ENCODE results near the gene B4GALNT2.
"Not testable (repeated sequence)": the region's sequence is repeated elsewhere in the genome, so short reads cannot be mapped to it uniquely, and the experiment has no call there.

The B4GALNT2 gene, protein sequence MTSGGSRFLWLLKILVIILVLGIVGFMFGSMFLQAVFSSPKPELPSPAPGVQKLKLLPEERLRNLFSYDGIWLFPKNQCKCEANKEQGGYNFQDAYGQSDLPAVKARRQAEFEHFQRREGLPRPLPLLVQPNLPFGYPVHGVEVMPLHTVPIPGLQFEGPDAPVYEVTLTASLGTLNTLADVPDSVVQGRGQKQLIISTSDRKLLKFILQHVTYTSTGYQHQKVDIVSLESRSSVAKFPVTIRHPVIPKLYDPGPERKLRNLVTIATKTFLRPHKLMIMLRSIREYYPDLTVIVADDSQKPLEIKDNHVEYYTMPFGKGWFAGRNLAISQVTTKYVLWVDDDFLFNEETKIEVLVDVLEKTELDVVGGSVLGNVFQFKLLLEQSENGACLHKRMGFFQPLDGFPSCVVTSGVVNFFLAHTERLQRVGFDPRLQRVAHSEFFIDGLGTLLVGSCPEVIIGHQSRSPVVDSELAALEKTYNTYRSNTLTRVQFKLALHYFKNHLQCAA

DNA sequence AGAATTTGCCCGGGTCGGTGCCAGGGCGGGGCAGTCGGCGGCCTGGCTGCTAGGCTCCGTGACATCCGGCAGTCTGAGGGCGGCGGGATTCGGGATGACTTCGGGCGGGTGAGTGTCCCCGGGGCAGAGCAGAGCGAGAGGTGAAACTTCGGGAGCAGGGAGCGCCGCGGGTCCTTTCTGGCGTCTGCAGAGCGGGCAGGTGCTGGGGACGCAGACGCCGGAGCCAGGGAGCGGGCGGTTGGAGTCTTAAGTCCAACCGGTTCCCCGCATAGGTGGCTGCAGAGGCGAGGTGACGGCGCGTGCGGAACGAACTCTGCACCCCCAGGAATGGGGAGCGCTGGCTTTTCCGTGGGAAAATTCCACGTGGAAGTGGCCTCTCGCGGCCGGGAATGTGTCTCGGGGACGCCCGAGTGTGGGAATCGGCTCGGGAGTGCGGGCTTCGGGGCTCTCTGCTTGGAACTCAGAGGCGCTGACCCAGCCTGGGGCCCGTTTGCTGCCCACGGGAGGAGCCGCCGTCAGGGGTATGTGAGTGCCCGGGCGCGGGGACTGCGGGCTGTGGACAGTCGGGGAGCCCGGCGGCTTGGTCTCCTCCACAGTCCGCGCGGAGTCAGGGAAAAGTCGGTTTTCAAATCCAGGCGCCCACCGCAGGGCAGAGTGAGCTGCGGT, at the start of gene B4GALNT2:
B4GALNT2 (plus strand) TSS at position 71 of the 666 bp plus-strand sequence; CDS start at position 95, 24 bp downstream.
- no peak for DNase-seq (ENCODE audit: low read depth)

DNA sequence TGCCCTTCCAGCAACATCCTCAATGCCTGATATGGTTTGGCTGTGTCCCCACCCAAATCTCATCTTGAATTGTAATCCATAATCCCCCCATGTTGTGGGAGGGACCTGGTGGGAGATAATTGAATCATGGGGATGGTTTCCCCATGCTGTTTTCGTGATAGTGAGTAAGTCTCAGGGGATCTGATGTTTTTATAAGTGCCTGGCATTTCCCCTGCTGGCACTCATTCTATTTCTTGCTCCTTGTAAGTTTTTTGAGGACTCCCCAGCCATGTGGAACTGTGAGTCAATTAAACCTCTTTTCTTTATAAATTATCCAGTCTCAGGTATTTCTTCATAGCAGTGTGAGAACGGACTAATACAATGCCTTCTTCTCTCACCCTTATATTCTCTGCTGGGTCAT, 47.5 kb upstream of the B4GALNT2 start:
- not testable (repeated sequence) for DNase-seq (ENCODE audit: low read depth)

DNA sequence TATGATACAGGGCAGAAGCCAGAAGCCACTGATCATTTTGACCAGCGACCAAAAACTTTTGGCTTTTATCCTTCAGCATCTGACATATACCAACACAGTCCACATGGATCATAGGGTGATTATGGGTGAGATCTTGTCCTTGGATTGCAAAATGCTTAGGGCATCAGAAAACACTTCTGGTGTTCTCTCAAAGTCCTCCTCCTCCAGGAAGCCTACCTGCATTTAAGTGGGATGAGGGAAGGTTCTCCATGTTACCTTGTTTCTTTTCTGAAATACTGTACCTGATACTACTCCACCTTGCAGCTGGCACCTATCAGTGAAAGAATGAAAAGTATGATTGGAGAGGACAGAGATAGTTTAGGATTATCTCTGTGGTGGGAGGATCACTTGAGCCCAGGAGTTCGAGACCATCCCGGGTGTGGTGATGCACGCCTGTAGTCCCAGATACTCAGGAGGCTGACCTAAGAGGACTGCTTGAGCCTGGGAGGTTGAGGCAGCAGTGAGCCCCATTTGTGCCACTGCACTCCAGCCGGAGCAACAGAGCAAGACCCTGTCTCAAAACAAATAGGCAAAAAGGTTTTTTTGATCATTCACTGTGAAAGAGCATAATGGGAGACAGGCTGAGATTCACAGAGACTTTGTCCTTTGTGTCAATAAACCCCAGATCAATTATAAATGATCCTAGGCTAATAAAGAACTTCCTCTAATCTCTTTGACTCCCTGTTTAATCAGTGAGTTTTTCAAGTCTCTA, 46.8 kb upstream of the B4GALNT2 start:
- no peak for DNase-seq (ENCODE audit: low read depth)

DNA sequence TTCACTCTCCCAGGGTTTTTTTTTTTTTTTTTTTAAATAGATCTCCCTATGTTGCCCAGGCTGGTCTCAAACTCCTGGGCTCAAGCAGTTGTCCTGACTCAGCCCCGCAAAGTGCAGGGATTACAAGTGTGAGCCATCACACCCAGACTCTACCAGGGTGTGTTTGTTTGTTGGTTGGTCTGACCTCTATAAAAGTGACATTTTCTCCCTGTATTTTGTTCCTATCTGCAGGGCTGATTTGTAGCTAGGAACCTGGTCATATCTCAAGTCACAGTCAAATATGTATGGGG, 46.3 kb upstream of the B4GALNT2 start:
- no peak for DNase-seq (ENCODE audit: low read depth)

DNA sequence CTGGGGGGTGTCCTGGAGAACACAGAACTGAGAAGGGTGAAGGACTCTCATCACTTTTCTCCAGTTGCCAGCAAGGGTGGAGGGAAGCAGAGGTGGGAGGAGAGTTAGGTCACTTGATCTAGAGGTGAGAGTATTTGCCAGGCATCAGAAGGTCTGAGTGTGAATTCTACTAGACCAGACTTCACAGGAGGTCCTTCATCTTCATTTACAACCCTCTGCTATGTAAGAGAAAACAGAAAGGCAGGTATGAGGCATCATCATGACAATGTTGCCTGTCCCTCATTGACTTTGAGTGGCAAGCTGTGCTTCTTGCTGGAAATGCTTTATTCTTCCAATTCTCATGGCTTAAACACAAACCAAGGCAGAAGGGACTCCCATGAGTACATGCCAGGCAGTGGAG, 45.9 kb upstream of the B4GALNT2 start:
- no peak for DNase-seq (ENCODE audit: low read depth)

DNA sequence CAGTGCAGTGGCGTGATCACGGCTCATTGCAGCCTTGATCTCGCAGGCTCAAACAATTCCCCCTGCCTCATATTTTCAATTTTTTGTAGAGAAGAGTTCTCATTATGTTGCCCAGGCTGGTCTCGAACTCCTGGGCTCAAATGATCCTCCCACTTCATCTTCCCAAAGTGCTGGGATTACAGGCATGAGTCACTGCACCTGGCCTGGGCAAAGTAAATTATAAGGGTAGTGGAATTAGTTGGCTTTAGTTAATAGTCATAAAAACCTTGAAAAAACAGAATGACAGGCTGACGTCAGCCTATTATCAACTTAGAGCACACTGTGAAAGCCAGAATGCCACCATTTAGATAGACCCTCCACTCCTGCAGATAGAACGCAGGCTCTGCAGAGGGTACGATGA, 43.5 kb upstream of the B4GALNT2 start:
- no peak for DNase-seq (ENCODE audit: low read depth)

DNA sequence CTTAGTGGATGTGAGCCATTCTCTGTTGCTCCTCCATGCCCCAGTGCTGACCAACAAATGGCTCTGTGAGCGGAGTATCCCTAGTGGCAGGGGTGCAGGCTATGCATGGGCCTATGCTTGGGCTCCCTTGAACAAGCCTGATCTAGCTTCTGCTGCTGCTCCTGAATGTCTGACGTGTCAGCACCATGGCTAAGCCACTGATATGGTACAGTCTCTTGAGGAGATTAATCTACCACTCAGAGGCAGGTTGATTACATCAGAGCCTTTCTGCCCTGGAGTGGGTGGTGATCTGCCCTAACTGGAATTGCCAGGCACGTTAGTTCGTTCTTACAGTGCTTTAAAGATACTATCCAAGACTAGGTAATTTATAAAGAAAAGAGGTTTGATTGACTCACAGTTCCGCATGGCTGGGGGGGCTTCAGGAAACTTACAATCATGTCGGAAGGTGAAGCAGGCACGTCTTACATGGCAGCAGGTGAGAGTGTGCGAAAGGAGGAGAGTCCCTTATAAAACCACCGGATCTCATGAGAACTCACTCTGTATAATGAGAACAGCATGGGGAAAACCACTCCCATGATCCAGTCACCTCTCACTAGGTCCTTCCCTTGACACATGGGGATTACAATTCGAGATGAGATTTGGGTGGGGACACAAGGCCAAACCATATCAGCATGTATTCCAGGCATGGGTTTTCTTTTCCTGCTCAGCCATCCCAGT, 41.5 kb upstream of the B4GALNT2 start:
- DNase-seq (ENCODE audit: low read depth) = peak; percentile 89

DNA sequence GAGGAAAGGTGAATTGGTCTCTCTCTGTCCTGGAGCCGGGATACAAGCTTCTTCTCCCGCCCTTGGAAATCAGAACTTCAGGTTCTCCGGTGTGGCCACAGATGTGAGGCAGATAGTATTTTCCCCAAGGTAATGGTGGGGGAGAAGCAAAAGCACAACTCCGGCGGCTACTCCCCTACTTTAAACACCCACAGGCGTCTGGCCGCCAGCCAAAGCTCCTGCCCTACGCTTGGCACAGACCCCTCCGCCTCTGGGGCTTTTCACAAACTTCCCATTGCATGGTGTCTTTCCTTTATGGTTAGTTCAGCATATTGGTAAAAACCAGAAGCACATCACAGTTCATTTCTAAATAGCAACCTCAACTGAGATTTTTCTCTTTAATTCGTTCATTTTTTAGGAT, 39.4 kb upstream of the B4GALNT2 start:
- DNase-seq (ENCODE audit: low read depth) = no peak

DNA sequence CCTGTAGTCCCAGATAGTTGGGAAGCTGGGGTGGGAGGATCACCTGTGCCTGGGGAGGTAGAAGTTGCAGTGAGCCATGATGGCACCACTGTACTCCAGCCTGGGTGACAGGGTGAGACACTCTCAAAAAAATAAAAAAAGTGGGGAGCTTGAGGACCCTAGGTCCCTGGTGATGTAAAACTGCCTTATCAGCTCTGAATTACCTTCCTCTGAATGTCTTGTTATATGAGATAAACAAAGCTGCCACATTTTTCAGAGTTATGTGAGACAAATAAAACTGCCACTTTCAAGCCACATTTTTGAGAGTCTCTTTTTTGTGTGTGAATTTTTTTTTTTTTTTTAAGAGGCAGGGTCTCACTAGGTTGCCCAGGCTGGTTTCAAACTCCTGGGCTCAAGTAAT, 32.0 kb upstream of the B4GALNT2 start:
- no peak for DNase-seq (ENCODE audit: low read depth)

DNA sequence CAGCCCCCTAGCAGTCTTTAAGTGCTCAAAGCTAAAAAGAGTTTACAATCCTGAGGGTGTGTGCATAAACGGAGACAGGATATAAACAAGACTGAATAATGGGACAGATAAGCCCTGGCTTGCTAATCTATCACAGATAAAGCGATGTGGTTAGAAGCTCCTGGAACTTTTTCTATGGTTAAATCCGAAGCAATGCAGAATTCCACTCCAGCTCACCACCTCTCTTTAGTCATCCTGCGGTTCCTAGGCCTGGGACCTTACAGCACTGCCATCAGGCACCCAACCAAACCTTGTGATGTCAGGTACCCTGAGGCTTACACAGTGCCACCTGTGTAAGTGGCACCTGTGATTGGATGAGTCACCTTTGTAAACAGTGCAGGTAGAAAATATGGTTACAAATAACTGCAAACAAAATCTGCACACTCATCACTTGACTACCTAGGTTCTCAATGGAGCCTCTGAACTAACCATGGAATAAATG, 31.5 kb upstream of the B4GALNT2 start:
- DNase-seq (ENCODE audit: low read depth) = peak; percentile 98

DNA sequence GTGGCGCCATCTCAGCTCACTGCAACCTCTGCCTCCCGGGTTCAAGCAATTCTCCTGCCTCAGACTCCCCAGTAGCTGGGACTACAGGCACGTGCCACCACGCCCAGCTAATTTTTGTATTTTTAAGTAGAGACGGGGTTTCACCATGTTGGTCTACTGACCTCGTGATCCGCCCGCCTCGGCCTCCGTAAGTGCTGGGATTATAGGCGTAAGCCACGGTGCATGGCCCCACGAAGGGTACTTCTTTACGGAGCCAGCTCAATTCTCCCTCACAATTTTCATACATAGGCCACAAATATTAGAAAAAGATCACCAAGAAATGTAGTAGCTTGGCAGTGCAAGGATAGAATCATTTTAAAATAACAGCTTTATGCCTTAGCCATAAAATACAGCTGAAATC, 29.2 kb upstream of the B4GALNT2 start:
- not testable (repeated sequence) for DNase-seq (ENCODE audit: low read depth)

DNA sequence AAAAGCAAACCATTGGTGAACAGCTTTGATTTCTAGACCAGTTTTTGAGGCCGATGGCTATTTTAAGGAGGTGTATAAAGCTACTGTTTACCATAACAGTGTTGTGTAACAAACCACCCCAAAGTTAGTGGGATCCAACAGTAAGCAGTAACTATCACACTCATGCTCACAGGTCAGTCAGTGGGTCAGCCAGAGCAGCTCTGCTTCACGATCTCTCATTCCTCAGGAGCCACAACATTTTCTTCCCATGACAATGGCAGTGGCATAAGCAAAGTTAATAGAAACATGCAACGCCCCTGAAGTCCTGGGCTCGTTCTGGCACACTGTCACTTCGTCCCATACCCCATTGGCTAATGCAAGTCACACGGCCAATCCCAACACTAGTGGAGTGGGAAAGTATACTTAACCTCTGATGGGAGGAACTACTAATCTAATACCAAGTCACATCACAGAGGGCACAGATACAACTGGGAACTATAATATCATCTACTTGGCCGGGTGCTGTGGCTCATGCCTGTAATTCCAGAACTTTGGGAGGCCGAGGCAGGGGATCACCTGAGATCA, 28.0 kb upstream of the B4GALNT2 start:
- peak; percentile 62 for DNase-seq (ENCODE audit: low read depth)

DNA sequence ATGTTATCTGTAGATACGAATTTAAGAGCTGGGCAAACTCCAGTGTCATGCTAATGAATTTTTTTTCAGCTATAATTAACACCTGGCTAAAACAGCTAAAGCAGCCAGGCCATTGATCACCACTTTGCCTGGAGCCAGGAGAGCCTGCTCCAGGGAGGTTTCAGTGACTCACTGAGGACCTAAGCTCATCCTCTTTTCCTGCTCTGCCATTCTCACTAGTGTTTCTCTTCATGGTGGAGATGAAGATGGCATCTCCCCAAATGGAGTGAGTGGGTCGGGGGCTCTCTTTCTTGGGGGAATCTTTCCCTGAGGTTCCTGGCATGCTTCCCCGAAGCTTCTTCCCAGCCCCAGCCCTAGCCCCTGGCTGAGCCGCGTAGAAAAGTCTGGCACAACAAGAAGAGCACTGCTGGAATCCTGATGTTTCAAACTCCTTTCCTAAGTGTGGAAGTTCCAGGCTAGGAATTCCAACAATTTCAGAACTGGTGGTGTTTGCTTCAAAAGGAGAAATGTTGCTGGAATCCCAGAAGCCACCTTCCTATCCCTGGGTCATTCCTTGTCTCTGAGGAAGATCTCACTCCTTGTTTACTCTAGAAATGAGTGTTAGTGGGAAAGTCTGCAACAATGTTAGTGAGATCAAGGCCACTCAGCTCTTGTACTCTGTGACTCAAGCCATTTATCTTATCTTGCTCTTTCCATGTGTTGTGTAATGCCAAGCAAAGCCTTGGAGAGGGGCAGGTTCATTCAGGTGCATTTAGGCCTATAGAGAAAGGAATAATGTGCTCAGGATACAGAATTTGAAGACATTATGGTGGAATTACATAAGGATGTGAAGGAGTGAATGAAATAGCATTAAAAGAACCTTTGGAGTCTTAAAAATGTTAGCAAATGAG, 26.0 kb upstream of the B4GALNT2 start:
- peak; percentile 95 for DNase-seq (ENCODE audit: low read depth)

DNA sequence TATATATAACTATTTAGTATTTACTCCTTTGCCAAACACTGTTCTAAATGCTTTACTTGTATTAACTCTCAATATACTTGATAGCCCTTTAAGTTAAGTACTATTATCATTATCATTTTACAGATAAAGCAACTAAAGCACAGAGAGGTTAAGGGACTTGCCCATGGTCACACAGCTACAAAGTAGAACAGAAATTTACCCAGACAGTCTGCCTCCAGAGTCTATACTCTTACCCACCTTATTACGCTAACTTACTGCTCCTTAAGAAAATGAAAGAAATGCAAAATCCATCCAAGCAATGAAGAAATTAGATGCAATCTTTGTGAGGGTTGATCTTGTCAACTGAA, 25.4 kb upstream of the B4GALNT2 start:
- DNase-seq (ENCODE audit: low read depth) = no peak

DNA sequence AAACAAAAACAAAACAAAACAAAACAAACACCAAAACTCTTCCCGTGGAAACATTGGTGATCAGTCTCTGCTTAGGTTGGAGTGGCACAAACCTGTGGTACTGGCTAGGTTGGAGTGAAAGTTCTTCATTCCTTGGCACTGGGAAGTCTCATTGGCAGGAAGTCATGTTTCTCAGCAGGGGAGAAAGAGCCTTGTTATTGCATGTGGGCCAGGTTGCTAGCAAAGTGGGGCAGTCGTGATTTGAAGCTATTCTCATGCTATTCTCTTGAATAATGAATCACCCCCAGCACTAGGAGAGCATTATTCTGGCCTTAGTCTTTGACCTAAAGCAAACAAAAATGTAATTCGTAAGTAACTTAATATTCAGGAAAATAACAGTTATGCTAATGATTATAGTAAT, 24.3 kb upstream of the B4GALNT2 start:
- DNase-seq (ENCODE audit: low read depth) = peak; percentile 69

DNA sequence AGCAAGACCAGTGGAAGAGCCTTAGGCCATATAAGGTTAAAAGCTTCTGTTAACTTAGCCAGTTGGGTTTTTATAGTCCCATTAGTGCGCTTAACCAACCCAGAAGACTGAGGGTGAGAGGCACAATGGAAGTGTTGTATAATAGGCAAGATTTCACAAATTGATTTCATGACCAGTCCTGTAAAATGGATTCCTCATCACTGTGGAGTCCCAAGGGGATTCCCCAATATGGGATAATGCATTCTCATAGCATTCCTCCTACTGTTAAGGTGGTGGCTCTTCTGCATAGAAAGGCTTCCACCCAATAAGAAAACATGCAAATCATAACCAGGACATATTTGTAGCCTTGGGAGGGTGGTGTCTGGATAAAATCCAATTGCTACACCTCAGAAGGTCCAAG, 22.1 kb upstream of the B4GALNT2 start:
- DNase-seq (ENCODE audit: low read depth) = no peak

DNA sequence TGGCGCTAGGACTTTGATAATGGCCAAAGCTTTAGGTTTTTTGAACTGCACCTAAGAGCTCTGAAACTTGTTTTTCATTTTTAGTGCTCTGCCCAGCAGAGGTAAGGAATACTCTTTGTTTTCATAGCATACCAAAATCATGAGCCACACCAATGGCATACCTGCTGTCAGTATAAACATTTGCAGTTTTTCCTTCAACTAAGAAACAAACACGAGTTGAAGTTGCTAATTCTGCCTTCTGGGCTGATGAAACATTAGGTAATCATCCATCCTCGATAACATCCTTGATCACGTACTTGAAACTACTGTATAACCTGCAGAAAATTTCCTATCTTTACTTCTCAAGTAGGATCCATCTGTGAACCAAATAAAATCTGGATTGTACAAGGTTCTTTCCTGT, 20.6 kb upstream of the B4GALNT2 start:
- no peak for DNase-seq (ENCODE audit: low read depth)

DNA sequence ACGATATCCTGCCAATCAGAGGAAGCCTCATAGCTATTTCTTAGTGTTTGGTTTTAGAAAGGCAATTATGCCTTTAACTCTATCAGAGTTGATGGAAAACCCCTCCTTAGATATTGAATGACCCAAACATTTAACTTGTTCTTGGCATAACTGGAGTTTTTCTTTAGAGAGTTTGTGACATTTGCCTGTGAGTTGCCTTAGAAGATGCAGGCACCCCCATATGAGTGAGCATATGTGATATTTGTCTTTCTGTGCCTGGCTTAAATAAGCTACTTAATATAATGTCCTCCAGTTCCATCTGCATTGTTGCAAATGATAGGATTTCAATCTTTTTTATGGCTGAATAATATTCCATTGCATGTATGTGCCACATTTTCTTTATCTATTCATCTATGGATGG, 19.6 kb upstream of the B4GALNT2 start:
- no peak for DNase-seq (ENCODE audit: low read depth)

DNA sequence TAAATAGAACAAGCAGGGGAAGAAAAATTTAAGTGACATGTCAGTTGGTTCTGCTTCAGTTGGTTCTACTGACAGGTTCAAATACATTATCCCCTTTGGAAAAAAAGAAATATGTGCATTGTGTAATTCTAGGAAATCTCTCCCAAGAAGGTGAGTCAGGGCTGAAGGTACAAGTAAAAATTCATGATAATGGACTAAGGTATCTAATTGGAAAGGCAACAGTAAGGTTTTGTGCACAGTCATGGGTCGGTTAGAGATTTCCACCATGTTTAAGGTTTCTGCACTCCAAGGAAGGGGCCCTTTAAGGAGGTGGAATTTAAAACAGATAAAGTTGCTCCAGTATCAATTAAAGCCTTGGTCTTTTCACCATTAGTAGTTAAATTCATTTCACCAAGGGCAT, 17.9 kb upstream of the B4GALNT2 start:
- DNase-seq (ENCODE audit: low read depth) = no peak

DNA sequence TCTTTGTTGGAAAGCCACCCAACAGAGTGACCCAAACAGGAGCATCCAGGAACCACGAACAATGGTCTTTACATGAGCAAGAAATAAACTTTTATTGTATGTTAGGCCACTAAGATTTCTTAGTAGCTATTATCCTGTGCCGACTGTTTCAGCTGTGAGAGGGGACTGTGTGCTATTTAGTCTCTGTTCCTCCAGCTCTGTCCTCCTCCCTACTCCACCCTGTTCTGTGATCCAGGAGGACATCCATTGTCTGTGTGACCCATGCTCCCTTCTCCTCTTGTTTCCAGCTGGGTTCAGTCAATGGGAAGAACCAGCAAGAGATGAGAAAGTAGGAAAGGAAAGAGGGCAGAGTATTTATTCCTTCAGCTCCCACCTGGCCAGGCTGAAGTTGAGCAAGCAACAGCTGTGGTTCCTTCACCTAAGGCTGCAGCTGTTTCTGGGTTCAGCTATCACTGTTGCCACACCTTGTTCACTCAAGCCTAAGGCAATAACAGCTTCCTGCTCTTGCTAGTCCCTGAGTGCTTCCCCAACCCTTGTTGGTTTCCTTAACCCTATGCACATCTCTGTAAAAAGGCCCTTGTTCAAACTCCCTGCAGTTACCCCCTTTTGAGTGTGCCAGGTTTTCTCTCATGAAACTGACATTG, 14.9 kb upstream of the B4GALNT2 start:
- no peak for DNase-seq (ENCODE audit: low read depth)

Measured in amniotic epithelial cell (primary cell).